Lower leg skin (tissue), 3 donors: ENCODE measurements around the gene SPOCK1.

Experiments used
- CTCF ChIP-seq, 3 donors: fragments of 450-650 bp; IDR thresholded peaks; one replicate each; pipeline ENCODE4 v1.5.1; 2016; ENCODE audit warnings: antibody characterized with exemption in 3 of 3, mild to moderate bottlenecking in 3 of 3, moderate library complexity in 2 of 3
- POLR2A ChIP-seq, 2 donors: fragments of 450-650 bp; IDR thresholded peaks; one replicate each; pipeline ENCODE4 v1.6.1; 2016 to 2017; ENCODE audit warnings: antibody characterized with exemption in 2 of 2, mild to moderate bottlenecking in 1 of 2, moderate library complexity in 1 of 2

GRCh38 chr5:137415231-137415681 is 83.9 kb downstream of the SPOCK1 start:
- no peak for TF ChIP-seq CTCF (IDR thresholded peaks at IDR 0.05)
- TF ChIP-seq POLR2A (IDR thresholded peaks at IDR 0.05) = no peak
